MG63 (cell line): Measurements from ENCODE around the gene AKAP6. TPM values are rescaled to one million over a fixed set of nuclear protein-coding genes. Genes with fewer than 3 reads are reported as not detected.
"Not testable (repeated sequence)": the region's sequence is repeated elsewhere in the genome, so short reads cannot be mapped to it uniquely, and the experiment has no call there.

Experiments
- DNase-seq: peaks from one replicate; pipeline ENCODE4 v3.0.0-alpha.2; 2020
- H3K27me3 ChIP-seq: fragments of 250-450 bp; sonication (Bioruptor Pico); 2 replicates; pipeline ENCODE4 v1.5.1; 2020; ENCODE audit warnings: mild to moderate bottlenecking, moderate library complexity
- H3K36me3 ChIP-seq: fragments of 250-450 bp; sonication (Bioruptor Pico); 2 replicates; pipeline ENCODE4 v1.5.1; 2020; ENCODE audit warnings: mild to moderate bottlenecking, moderate library complexity
- H3K4me3 ChIP-seq: fragments of 250-450 bp; sonication (Bioruptor Pico); 2 replicates; pipeline ENCODE4 v1.5.1; 2020; ENCODE audit warnings: mild to moderate bottlenecking, moderate library complexity
- H3K9me3 ChIP-seq: fragments of 250-450 bp; sonication (Bioruptor Pico); 2 replicates; pipeline ENCODE4 v1.5.1; 2020; ENCODE audit warnings: mild to moderate bottlenecking, moderate library complexity
- total RNA-seq: library from RNA; depleted of rRNA; stranded (reverse); fragments of >200 nt; shearing (Covaris generic); gene quantifications from 2 replicates; pipeline ENCODE4 v1.2.3, GENCODE V29; 2014; ENCODE audit warnings: low replicate concordance

AKAP6 gene
- total RNA-seq, 1 experiment from 2014 or later, result 1.7 TPM

DNA sequence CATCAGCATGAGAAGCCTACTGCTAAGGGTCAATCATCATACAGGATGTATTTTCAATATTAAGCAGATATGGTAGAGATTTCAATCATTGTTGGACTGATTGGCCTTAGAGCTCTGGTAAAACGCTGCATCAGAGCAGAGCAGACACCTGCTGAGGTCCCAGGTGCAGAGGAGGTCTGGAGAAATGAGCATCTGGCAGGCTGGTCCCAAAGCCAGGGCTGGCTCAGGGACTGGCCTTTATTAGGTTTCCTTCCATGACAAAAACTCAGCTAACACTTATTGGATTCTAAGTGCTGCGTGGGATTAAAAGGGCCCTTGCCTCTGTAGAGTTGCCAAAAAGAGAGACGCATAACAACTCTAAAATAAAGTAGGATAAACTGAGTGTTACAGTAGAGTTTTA, 29.7 kb downstream of the AKAP6 start:
- H3K9me3 ChIP-seq, result no peaks in the 10 kb centered on the region
- H3K36me3 ChIP-seq, result no peaks in the 10 kb centered on the region
- H3K27me3 ChIP-seq, result no peaks in the 10 kb centered on the region
- DNase-seq, result no peak
- H3K4me3 ChIP-seq, result no peak overlapping the region

DNA sequence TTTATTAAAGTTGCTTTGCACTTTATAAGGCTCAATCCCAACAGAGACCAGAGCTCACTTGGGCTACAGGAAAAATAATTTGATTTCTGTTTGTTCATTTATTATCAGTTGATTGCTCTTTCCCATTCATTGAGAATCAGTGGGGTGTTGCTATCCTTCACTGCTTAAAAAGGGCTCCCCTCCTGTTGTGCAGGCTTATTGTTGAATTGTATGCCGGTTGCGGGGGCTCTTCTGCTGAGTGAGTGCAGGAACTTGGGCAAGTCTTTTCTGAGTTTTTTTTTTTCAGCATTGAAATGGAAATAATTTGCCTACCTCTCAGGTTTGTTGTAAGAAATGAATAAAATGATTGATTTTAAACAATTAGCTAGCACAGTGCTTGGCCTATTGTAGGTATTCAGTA, 32.6 kb downstream of the AKAP6 start:
- H3K27me3 ChIP-seq, result no peaks in the 10 kb centered on the region
- H3K36me3 ChIP-seq, result no peaks in the 10 kb centered on the region
- no peaks in the 10 kb centered on the region for H3K9me3 ChIP-seq
- no peak for DNase-seq
- H3K4me3 ChIP-seq, result no peak overlapping the region

DNA sequence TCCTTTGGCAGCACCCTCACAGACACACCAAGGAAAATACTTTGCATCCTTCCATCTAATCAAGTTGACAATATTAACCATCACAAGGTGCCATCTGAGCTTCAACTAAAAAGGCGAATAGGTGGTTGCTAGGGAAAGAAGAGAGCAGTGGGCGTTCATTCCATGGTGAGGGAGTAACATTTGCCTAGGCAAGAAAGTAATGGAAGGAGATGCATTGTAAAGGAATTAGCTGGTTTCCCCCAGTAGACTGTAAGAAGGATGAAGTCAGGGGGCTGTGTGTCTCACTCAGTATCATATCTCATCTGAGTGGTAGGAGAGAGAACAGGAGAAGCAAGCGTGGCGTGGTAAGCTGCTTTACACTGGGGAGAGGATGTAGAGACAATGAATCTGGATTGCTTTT, 34.7 kb downstream of the AKAP6 start:
- Histone ChIP-seq H3K4me3 (no peak overlapping the region), H3K27me3 (no peaks in the 10 kb centered on the region), H3K36me3 (no peaks in the 10 kb centered on the region), H3K9me3 (no peaks in the 10 kb centered on the region)
- no peak for DNase-seq

DNA sequence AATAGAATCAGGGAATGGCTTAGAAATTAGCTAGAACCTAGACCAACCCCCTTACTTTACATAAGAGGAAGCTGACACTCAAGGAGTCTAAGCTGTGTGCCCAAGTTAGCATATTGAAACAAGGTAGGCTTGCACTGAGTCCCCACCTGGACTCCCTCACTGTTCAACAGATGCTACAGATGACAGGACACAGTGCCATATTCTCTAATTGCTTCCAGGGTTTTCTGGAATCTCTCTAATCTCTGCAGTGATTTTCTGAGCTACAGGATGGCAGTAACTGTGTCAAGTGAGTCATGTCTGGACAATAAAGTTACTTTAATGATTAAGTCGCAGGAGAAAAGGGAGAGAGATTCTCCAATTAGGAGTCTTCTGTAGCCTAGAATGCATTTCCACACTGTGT, 35.8 kb downstream of the AKAP6 start:
- Histone ChIP-seq H3K4me3 (no peak overlapping the region), H3K36me3 (no peaks in the 10 kb centered on the region), H3K9me3 (no peaks in the 10 kb centered on the region), H3K27me3 (no peaks in the 10 kb centered on the region)
- no peak for DNase-seq

DNA sequence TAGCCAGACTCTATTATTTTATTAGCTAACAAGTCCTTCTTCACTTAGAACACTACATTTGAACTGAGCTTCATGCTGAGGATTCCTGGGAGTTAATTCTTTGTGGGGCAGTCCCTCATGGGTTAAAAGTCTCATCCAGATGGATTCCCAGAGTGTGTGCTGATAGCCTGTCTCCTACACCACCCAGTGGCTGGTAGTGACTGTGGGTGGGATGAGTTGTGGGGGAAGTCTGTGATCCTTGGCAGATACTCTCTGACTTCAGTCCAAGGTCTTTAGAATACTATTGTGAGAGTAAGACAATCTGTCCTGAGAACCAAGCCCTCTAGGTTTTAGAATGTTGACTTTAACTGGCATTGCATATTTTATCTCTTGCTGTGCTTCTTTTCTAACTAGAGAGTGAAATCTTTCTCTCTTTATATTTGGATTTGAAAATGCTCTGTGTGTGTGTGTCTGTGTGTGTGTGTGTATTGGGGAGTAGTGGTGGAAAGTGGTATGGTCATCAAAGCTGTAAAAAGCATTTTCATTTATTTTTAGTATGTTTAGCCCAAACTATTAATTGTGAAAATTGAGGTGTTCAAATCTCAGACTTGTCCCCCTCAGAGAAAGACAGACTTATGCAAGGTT, 37.3 kb downstream of the AKAP6 start:
- H3K9me3 ChIP-seq, result no peaks in the 10 kb centered on the region
- H3K27me3 ChIP-seq, result no peaks in the 10 kb centered on the region
- H3K4me3 ChIP-seq, result no peak overlapping the region
- H3K36me3 ChIP-seq, result no peaks in the 10 kb centered on the region
- peak; percentile 59 for DNase-seq

DNA sequence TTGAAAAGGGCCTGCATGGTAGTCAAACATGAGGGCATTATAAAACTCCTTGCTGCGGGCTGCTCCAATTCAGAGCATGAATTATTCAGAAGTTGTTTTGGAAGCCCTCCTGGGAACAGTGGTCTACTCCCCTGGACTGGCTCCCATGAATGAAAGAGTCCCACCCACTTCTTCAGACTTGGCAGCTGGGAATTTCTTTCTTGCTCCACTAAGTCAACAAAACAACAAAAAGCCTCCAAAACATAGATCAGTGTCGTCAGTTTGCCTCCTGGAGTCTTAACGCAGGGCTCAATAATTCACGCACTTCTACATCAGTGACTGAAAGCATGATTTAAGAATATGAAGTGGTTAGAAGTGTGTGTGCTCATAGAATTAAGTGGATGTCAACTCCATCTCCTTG, 37.9 kb downstream of the AKAP6 start:
- peak; percentile 4 for DNase-seq
- H3K4me3 ChIP-seq, result no peak overlapping the region
- no peaks in the 10 kb centered on the region for H3K27me3 ChIP-seq

DNA sequence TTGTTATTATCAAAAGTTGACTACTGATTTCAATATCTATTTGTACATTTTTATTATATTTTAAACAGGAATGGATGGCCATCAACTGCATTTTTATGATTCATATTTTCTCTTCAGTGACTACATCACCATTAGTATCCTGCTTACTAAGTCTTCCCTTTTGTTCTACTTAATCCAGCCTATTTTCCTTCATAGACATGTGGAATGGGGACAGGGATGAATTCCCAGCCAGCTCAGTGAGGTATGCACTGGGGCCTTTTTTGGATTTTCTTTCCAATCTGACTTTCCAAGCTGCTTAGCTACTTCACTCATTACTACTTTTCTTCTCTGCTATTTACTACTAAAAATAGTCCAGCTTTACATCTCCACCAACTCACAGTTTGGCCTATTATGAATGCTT, 38.4 kb downstream of the AKAP6 start:
- H3K4me3 ChIP-seq, result no peak overlapping the region
- DNase-seq, result peak; percentile 35
- H3K27me3 ChIP-seq, result no peaks in the 10 kb centered on the region
- H3K9me3 ChIP-seq, result no peaks in the 10 kb centered on the region
- H3K36me3 ChIP-seq, result no peaks in the 10 kb centered on the region

More for the DNA sequence above, 37.9 kb downstream of the AKAP6 start:
- Histone ChIP-seq H3K36me3 (no peaks in the 10 kb centered on the region), H3K9me3 (no peaks in the 10 kb centered on the region)

DNA sequence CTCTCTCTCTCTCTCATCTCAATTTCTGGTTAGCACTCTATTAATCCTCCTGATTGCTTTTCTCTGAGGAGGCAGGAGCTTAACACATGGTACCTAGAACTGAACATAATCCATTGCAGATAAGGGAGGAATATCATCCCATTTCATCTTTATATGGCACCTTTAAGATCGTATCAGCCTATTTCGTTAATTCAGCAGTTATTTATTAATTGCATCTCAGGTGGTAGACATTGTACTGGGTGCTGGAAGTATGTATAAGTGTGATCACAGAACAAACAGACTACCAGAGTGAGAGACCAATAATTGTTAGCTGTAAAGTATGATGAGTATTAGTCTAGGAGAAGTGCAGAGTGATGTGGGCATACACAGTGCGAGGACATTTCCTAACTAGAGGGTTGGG, 39.0 kb downstream of the AKAP6 start:
- no peak for DNase-seq
- Histone ChIP-seq H3K4me3 (no peak overlapping the region), H3K27me3 (no peaks in the 10 kb centered on the region), H3K36me3 (no peaks in the 10 kb centered on the region), H3K9me3 (no peaks in the 10 kb centered on the region)

DNA sequence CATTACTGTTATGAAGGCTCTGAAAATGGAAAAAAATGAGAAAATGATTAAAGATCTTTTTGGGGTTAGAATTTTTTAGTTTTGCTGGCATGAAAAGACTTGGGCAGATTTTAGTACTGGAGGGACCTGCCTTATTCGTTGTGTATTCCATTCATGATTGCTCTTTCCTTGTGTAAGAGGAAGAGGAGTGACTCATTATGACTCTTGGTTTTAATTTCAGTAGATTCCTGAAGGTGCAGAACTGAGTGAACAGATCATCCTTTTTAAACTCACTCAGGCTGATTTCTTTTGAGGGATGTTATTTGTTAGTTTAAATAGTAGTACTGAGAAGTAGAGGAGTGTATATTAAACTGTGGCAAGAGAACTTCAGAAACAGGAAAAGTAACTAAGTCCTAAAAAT, 41.6 kb downstream of the AKAP6 start:
- no peaks in the 10 kb centered on the region for H3K9me3 ChIP-seq
- DNase-seq, result no peak
- H3K4me3 ChIP-seq, result no peak overlapping the region
- H3K36me3 ChIP-seq, result no peaks in the 10 kb centered on the region
- no peaks in the 10 kb centered on the region for H3K27me3 ChIP-seq

DNA sequence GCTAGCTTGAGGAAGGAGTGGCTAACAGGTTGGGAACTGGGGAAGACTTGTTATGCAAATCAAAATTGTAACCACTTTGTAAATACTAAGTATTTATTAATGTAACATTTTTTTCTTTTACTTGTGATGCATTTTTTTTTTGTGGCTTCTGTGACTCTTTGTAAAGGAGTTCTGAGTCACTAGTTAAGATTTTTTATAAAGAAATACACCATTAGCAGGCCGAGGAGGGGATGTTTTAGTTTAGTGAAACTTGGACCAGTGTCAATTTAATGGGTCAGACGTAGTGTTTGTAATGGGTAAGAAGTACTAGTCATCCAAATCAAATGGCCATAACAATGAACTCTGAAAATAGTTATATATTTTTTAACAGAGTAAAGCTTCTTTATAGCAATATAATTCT, 43.1 kb downstream of the AKAP6 start:
- Histone ChIP-seq H3K27me3 (no peaks in the 10 kb centered on the region), H3K4me3 (no peak overlapping the region), H3K9me3 (no peaks in the 10 kb centered on the region), H3K36me3 (no peaks in the 10 kb centered on the region)
- DNase-seq, result peak; percentile 8

DNA sequence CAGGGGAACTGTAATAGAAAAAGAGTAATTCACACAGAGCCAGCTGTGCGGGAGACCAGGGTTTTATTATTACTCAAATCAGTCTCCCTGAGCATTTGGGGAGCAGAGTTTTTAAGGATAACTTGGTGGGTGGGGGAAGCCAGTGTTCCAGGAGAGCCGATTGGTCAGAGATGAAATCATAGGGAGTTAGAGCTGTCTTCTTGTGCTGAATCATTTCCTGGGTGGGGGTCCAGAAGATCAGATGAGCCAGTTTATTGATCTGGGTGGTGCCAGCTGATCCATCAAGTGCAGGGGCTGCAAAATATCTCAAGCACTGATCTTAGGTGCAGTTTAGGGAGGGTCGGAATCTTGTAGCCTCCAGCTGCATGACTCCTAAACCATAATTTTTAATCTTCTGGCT, 44.1 kb downstream of the AKAP6 start:
- H3K27me3 ChIP-seq, H3K9me3 ChIP-seq, H3K4me3 ChIP-seq, DNase-seq, H3K36me3 ChIP-seq: not testable (repeated sequence)

DNA sequence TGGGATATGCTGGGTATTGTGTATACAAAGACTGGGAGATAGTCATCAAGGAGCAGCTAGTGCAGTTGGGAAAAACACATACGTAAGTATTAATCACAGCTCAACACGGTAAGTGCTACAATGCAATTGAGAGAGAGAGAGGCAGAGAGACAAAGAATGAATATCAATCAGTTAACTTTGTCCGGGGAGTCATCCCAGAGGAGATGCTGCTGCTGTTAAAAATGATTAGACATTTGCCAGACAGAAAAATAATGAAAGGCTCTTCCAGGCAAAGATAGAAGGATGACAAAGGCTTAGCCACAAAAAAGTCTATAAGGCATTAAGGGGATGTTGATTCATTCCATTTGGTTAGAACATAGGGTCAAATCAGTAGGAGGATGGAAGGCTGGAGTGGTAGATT, 45.1 kb downstream of the AKAP6 start:
- H3K27me3 ChIP-seq, result no peaks in the 10 kb centered on the region
- H3K36me3 ChIP-seq, result no peaks in the 10 kb centered on the region
- no peak for DNase-seq
- H3K9me3 ChIP-seq, result no peaks in the 10 kb centered on the region
- no peak overlapping the region for H3K4me3 ChIP-seq

DNA sequence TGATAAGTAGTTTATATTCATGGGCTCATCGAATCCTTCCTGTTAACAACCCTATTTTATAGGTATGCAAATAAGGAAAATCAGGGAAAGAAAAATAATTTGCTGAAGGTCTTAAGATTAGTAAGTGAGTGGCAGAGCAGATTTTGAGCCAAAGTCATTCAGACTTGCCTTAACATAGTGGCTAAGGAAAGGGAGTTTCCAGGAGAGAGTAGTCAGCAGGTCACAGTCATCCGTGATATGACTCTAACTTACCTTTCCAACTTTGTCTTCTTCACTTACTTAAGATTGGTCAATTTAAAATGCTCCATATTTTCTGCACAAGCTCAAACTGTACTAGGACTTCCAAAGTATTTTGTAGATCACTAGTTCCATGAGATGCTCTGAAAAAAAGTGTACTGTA, 46.6 kb downstream of the AKAP6 start:
- H3K27me3 ChIP-seq, result no peaks in the 10 kb centered on the region
- no peaks in the 10 kb centered on the region for H3K9me3 ChIP-seq
- no peak overlapping the region for H3K4me3 ChIP-seq
- H3K36me3 ChIP-seq, result no peaks in the 10 kb centered on the region
- no peak for DNase-seq

DNA sequence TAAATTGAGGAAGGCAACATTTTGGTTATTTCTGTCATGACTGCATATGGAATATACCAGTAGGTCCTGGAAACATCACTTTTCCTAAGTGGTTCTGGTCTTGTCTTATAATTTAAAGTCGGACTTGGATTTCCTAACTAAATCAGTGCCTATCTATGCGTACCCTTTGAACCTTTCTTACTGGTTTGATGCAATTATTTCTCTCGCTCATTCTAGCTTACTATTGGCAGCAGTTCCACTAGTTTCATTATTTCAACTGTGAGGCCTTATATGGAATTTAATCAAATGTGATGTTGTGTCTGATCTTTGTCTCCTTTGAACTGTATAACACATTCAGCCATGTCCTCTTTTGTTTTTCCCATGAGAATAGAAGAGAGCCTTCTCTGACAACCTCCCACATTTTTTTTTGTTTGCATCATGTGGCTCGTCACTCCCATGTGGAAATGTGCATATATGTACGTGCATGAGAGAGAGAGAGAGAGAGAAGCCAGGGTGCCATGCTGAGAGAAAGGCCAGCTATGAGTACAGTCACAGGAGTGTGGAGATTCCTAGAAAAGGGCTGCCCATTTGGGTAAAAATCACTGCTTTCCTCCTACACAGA, 48.0 kb downstream of the AKAP6 start:
- H3K36me3 ChIP-seq, result no peaks in the 10 kb centered on the region
- no peaks in the 10 kb centered on the region for H3K9me3 ChIP-seq
- H3K27me3 ChIP-seq, result no peaks in the 10 kb centered on the region
- DNase-seq, result no peak
- no peak overlapping the region for H3K4me3 ChIP-seq

DNA sequence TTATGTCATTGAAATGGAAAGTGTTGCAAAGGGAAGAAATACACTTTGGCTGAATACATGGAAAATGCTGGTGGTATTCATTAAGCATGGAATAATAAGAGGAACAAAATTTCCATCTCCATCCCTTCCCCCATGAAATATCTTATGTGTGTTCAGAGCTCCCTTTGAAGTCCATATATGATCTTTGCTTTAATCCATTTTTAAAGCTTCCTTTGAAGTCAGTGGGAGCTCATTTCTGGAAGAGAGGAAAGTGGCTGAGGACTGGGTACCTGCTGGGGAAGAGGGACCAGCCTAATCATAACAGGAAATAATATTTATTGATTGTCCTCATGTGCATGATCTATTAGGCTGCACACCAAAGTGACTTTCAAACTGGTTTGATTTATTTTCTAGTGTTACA, 49.2 kb downstream of the AKAP6 start:
- H3K4me3 ChIP-seq, result no peak overlapping the region
- no peaks in the 10 kb centered on the region for H3K27me3 ChIP-seq
- H3K36me3 ChIP-seq, result no peaks in the 10 kb centered on the region
- no peak for DNase-seq
- H3K9me3 ChIP-seq, result no peaks in the 10 kb centered on the region

DNA sequence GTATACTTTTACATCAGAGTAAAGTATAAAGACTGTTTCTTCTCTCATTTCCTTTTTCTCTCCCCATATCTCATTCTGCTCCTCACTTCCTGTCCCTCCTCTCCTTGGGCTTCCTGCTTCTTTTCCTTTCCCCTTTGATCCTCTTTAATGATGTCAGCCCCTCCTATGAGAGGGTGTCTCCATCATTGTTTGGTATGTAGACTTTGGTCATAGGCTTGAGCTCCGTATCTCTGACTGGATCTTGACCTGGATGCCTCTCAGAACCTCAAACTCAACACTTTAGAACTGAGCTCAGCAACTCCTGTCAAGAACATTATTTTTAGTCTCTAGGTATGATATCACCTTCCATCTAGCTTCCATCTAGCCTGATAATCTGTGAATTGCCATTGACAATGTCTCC, 50.3 kb downstream of the AKAP6 start:
- H3K9me3 ChIP-seq, result no peaks in the 10 kb centered on the region
- H3K4me3 ChIP-seq, result no peak overlapping the region
- no peaks in the 10 kb centered on the region for H3K36me3 ChIP-seq
- no peaks in the 10 kb centered on the region for H3K27me3 ChIP-seq
- DNase-seq, result no peak

DNA sequence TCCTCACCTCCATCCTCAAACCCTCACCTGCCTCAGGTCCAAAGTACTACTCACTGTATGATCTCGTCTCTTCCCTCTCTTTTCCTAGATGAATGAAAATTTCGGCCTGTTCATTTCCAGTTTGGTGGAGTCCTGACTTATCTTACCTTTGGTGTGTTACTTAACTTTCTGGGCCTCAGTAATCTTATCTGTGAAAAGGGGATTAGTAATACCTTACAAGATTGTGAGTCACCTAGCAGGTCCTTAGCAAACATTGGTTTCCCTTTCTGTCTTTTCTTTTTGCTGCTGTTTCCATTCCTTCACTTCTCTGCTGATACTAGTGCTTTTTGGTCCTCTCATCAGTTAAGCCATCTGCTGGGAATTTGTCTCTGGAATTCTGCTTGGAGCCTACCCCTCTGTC, 52.8 kb downstream of the AKAP6 start:
- DNase-seq, result no peak
- Histone ChIP-seq H3K36me3 (no peaks in the 10 kb centered on the region), H3K27me3 (no peaks in the 10 kb centered on the region), H3K9me3 (no peaks in the 10 kb centered on the region), H3K4me3 (no peak overlapping the region)

DNA sequence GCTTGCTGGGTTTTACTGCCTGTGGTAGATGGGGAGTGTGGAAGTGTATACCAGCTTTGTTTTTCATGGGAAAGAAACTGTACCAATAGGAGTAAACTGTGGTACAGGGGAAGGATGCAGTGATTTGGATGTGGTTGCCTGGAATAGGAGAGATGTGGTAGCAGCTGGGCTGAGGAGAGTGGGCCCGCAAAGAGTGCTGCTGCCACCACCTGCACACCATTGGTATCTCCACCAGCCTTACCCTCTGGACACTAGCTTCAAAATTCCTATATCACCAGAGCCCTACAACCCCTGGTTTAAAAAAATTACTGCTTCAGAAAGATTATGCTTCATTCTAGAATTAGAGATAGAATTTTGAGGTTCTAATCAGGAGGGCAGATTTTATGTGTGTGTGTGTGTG, 53.6 kb downstream of the AKAP6 start:
- Histone ChIP-seq H3K9me3 (no peaks in the 10 kb centered on the region), H3K27me3 (no peaks in the 10 kb centered on the region), H3K4me3 (no peak overlapping the region), H3K36me3 (no peaks in the 10 kb centered on the region)
- DNase-seq, result peak; percentile 23
